OCI-LY1 (cell line): Measurements from ENCODE around the gene CSAG2.
"Not testable (repeated sequence)": the region's sequence is repeated elsewhere in the genome, so short reads cannot be mapped to it uniquely, and the experiment has no call there.

Experiments
- CTCF ChIP-seq: fragments of 200-600 bp; sonication (generic), shearing (Covaris generic); IDR thresholded peaks from 2 replicates; pipeline ENCODE4 v1.5.1; 2017; ENCODE audit warnings: mild to moderate bottlenecking, antibody characterized with exemption, low read length, moderate library complexity, mixed read lengths
- EZH2 ChIP-seq: fragments of 200-600 bp; sonication (generic), shearing (Covaris generic); IDR thresholded peaks from 2 replicates; pipeline ENCODE4 v1.8.0; 2017; ENCODE audit warnings: borderline replicate concordance, mixed run types, mild to moderate bottlenecking, antibody characterized with exemption, low read length, moderate library complexity, mixed read lengths

GRCh38 chrX:152713815-152714787 is 5.0 kb upstream of the CSAG2 start, which contains the start of gene MAGEA2B:
- TF ChIP-seq EZH2, CTCF: not testable (repeated sequence)
